Measurements from ENCODE around the gene IL18R1.

The IL18R1 gene

GRCh38 chr2:102346381-102347130, 9.0 kb upstream of the IL18R1 start:
- no peak for DNase-seq

DNA sequence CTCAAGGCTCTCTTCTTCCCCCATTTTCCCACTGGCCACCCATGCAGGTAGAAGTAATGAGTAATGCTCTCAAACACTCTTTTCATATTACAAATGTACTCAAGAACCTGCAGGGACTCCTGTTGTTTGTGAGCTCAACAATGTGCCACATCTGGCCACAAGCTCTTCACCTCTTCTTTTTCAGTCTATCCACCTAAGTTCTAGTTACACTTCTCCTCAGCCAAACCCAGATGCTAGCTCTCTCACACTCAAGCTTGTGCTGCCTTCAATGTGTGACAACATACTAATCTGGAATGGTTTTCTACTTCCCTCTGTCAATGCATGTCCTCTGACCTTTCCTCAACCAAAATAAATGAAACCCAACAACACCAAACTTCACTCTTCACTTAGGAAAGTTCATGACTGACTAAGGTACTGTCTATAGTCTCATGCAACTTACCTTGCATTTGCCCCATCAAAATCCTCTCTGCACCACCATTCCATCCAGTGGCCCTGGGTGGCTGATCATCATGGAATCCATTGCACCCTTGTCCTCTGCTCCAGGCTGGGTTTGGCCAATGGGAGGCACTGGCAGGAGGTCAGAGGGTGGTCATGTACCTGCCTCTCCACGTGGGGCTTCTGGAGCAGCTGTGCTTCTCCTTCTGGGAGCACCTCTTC, 5.3 kb upstream of the IL18R1 start:
- no peak for DNase-seq

DNA sequence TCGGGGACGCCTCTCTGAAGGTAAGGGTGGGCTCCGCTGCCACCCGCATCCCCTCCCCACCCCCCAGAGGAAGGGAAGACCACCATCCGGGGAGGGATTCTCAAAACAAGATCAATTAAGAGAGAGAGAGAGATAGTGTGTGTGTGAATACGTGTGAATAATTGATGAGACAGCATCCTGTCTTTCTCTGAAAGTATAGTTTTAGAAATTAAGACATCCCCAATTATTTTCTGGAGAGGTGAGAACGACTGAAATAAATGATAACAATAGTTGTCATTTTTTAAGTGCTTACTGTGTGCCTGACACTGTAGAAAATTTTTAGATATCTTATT, 751 bp downstream of the IL18R1 start:
- DNase-seq = no peak

- DNase-seq = no peak
These were observed 1.1 kb downstream of the IL18R1 start for GRCh38 chr2:102356741-102357140.

DNA sequence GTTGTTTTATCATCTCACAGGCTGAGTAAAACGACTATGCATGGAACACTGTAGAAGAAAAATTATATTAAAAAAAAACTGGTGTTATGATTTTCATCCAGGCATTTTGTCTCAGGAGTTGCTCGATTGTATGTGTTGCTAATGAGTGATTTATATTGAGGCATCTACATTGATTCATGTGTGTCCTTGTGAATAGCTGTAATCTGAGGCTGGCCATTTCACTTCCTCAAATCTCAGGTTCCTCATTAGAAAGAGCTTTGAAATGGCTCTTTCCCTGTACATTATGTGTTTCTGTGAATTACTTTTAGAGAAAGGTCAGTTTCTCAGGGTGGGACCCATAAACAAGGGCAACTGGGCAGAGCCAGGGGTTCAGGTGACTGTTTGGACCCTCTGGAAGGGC, 2.3 kb downstream of the IL18R1 start:
- DNase-seq = no peak

DNA sequence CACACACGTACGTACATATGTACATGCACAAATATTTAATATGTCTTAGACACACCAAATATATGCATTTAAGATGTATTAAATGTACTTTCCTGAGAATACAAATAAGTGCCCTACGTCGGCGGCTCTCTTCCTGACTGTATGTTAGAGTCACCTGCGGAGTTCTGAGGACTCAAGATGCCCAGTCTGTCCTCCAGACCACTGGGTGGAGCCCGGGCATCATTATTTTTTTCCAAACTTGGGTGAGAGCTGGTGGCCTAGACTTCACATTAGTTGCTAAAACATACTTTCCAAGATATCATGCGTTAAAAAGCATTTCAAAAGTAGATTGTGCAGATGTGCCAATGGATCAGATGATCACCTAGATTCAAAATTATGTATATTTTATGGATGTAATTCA, 2.9 kb downstream of the IL18R1 start:
- no peak for DNase-seq

- no peak for DNase-seq
These were observed 3.9 kb downstream of the IL18R1 start for GRCh38 chr2:102359527-102359926.

DNA sequence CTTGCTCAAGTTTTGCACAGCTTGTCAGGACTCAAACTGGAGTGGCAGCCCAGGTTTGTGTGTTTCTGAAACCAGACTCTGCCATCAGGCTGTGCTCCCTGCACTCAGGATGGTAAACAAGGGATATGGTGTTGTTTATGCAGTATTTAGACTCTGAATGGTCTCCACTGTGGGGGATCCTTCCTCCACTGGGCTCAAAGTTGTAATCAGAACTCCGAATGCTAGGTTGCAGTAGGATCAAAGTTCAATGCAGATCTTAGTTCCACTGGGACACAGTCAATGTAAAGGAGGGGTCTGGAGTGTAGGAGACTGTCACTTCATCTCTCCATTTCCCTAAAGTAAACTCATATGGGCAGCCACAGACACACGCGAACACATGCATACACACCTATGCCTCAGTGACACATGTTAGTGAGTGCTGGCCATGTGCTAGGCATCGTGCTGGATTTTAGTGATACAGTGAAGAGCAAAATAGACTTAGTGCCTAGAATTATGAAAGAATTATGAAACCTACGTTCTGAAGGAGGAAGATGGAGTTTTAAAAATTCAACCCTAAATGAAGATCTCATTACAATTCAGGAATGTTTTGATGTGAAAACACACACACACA, 6.1 kb downstream of the IL18R1 start:
- DNase-seq = no peak

DNA sequence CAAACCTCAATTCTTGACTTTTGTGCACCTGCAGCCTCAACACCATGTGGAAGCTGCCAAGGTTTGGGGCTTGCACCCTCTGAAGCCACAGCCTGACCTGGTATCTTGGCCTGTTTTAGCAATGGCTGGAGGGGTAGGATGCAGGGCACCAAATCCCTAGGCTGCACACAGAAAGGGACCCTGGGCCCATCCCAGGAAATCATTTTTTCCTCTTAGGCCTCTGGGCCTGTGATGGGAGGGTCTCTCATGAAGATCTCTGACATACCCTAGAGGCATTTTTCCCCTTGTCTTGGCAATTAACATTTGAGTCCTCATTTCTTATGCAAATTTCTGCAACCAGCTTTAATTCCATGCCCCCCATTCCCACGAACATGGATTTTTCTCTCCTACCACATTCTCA, 10.2 kb downstream of the IL18R1 start:
- DNase-seq = no peak

GRCh38 chr2:102366406-102367112, 11.0 kb downstream of the IL18R1 start:
- no peak for DNase-seq

GRCh38 chr2:102367331-102367971, 11.9 kb downstream of the IL18R1 start:
- no peak for DNase-seq

GRCh38 chr2:102368461-102369109, 13.0 kb downstream of the IL18R1 start:
- DNase-seq = no peak

- DNase-seq = no peak
These were observed 14.3 kb downstream of the IL18R1 start for GRCh38 chr2:102369866-102370265.

DNA sequence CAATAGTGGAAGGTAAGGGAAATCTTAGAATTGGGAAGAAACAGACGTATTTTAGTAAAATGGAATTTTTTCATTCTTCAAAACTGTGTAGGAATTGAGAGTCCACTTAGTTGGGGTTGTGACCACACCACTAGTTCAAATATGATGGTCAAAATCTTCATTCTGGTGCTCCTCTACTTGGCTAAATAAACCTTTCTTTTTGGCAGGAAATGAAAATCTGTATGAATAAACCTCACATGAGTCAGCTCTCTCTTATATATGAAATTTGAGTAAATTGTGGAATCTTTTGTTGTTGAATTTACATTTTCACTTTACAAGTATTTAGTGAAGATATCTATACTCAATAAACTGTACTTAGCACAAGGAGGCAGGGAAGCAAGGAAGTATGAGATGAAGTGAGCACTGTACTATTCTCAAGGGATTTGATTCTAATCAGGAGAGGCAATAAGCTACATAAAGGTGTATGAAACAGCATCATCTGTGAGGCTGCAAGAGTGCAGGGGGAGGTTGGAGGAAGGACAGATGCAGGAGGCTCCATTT, 20.5 kb downstream of the IL18R1 start:
- DNase-seq = no peak

GRCh38 chr2:102383722-102384121, 28.1 kb downstream of the IL18R1 start:
- no peak for DNase-seq

DNA sequence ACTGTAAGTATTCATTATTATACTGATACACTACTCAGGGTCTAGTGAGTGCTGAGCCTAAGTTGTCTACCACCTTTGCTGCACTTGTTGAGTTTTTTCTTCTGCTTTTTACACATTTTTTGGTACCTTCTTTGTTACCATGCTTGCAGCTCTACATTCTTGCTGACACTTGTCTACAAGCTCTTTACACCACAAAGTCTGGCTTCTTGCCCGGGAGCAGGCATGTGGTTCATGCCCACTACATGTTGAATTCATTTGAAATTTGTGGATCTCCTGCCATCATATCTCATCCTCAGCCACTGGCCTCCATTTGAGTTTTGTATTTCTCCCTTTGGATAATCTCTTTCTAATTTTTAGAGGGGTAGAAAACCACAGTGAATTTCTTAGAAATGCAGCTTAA, 29.9 kb downstream of the IL18R1 start:
- no peak for DNase-seq

DNA sequence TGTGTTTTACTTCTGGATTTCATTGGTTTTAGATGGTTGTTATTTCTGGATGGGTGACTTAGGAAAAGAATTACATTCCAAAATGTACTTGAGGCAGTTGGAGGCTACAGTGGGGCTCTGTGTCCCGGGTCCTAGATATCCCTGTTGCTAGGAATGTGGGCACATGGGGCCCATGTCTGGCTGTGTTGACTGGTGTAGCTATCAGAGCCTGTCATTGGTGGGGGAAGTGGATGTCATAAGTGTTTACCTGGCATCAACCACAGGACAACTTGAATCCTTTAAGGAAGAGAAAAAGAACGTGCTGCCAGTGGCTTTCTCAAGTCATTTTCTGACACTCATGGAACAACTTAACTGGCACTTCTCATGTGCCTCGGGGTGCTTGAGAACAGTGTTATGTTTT, 30.4 kb downstream of the IL18R1 start:
- DNase-seq = no peak

- DNase-seq = no peak
These were observed 31.4 kb downstream of the IL18R1 start for GRCh38 chr2:102386867-102387541.

DNA sequence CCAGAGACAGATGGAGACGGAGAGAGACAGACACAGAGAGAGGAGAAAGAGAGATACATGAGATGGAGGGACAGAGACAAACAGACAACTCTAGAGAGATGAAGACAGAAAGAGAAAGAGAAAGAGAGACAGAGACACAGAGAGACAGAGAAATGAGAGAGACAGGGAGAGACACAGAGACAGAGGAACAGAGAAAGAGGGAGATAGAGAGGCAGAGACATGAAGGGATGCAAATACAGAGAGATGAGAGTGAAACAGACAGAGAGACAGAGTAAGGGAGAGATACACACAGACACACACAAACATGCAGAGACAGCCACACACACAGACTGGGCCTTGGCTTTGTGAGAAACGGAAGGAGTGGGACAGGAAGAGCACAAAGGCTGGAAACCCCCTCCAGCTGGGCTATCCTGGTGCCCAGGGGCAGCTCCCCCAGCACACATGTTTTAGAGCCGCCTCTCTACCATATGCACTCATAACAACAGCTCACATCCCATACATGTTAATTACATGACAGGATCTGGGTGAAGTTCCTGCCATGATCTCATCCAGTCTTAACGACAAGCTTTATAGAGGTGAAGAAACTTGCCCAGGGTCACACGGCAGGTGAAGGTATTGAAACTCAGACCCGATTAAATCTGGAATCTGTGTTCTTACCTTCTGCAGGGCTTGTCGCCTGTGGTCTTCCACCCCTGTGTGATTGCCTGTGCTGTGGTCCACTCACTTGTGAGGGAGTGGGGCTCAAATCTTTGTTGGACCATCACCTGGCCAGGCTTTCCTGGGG, 32.4 kb downstream of the IL18R1 start:
- no peak for DNase-seq

GRCh38 chr2:102391565-102391964, 36.0 kb downstream of the IL18R1 start:
- DNase-seq = no peak

GRCh38 chr2:102392096-102392495, 36.5 kb downstream of the IL18R1 start:
- no peak for DNase-seq

Measured in stimulated activated CD4-positive, alpha-beta T cell treated with anti-CD3 and anti-CD28 coated beads, Interleukin-2, amount 100 ng/mL, for 48 hours (primary cell).